BLaER1 treated with 17β-estradiol and CSF1 and Interleukin-3, amounts not matched to agents 10 nM and 100 nM (cell line): ENCODE measurements around the gene RNF40.
A peak's percentile ranks its signal among the peaks of the same experiment; 100 is the strongest.

ENCODE experiments used
- H3K27ac ChIP-seq, 11 experiments: shearing (Covaris generic); formaldehyde crosslinking; 2 replicates each; pipeline ENCODE4 v1.8.1; 2022
- H3K27me3 ChIP-seq, 11 experiments: shearing (Covaris generic); formaldehyde crosslinking; 2 replicates each; pipeline ENCODE4 v1.8.1; 2022
- H3K36me3 ChIP-seq, 11 experiments: shearing (Covaris generic); formaldehyde crosslinking; 2 replicates each; pipeline ENCODE4 v1.8.1; 2022
- H3K4me1 ChIP-seq, 10 experiments: shearing (Covaris generic); formaldehyde crosslinking; 2 replicates each; pipeline ENCODE4 v1.8.1; 2022
- H3K4me2 ChIP-seq, 11 experiments: shearing (Covaris generic); formaldehyde crosslinking; 2 replicates each; pipeline ENCODE4 v1.8.1; 2022
- H3K4me3 ChIP-seq, 10 experiments: shearing (Covaris generic); formaldehyde crosslinking; 2 replicates each; pipeline ENCODE4 v1.8.1; 2022
- H3K9ac ChIP-seq, 11 experiments: shearing (Covaris generic); formaldehyde crosslinking; 2 replicates each; pipeline ENCODE4 v1.8.1; 2022
- H3K9me3 ChIP-seq, 11 experiments: shearing (Covaris generic); formaldehyde crosslinking; replicated peaks in 1 of 11; 2 replicates each; pipeline ENCODE4 v1.8.1; 2022
- H4K20me1 ChIP-seq, 11 experiments: shearing (Covaris generic); formaldehyde crosslinking; 2 replicates each; pipeline ENCODE4 v1.8.1; 2022
- Cebpa-rat ChIP-seq, 11 experiments: shearing (Covaris generic); IDR thresholded peaks; 2 replicates each; pipeline ENCODE4 v1.8.1; 2022

Gene RNF40

DNA sequence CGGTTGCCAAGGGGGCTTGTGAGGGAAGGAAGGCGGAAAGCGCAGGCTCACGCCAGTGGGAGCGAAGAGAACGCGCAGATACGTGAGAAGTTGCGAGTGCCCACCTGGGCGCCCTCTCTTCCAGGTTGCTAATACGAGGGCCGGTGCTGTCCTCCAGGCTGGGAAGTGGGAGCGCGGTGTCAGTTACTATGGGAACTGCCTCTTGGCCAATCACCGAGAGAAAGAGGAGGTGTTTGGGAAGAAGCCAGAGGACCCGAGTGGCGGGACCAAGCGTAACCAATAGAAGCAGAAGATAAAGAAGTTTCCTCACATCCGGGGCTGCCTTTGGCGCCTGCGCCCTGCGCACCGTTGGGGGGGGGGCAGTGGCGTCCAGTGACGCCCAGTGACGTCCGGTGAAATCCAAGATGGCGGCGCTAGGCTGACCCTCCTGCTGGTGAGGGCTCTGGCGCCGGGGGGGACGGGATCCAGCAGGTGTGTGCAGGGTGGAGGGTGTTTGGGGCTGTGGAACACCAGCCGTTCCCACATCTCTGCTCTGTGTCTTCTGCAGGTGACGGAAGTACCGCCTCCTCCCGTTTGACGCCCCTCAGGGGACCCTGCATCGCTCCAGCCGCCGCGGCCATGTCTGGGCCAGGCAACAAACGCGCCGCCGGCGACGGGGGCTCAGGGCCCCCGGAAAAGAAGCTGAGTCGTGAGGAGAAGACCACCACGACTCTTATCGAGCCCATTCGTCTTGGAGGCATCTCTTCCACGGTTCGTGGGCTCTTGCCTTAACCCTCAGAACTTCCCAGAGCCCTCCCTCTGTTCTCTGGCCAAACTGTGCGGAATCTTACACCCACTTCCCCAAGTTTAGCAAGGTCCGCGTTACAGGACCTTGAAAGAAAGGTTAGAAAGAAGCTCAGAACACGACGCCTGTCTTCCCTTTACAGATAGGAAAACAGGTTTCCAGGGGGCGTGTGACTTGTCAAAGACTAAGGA, at the start of gene RNF40, which contains the start of gene CFAP119:
Gene RNF40 (plus strand): TSS at position 395 of the 975 bp plus-strand sequence. CDS start 224 bp downstream, at position 619.
Gene CFAP119 (minus strand): TSS at position 135 of the 975 bp plus-strand sequence. CDS start 314 bp downstream, outside the sequence.
- TF ChIP-seq Cebpa-rat (IDR thresholded peaks at IDR 0.05), result peak in 3 of 11 experiments; percentile 45 to 58 (median 46); a peak in 5 of 22 replicates
- peak within 1 kb of the TSS; percentile 77 to 93 (median 88) for H3K9ac ChIP-seq
- peaks cover 0 to 44% (median 26%) of the 10 kb centered on the region in 11 experiments; a peak in 15 of 22 replicates for H4K20me1 ChIP-seq
- H3K27me3 ChIP-seq, result no peaks in the 10 kb centered on the region
- peak within 1 kb of the TSS; percentile 68 to 96 (median 88) for H3K4me3 ChIP-seq
- peaks cover 45 to 60% (median 52%) of the 10 kb centered on the region in 10 experiments for H3K4me1 ChIP-seq
- peaks cover 47 to 72% (median 58%) of the 10 kb centered on the region in 11 experiments for H3K36me3 ChIP-seq
- H3K4me2 ChIP-seq, result peak within 1 kb of the TSS; percentile 90 to 100 (median 97)
- H3K27ac ChIP-seq, result peak within 1 kb of the TSS; percentile 65 to 86 (median 81)
- H3K9me3 ChIP-seq, result no peaks in the 10 kb centered on the region

GRCh38 chr16:30715750-30716445, 46.2 kb upstream of the RNF40 start:
- Histone ChIP-seq H3K9me3 (no peaks in the 10 kb centered on the region), H4K20me1 (peaks cover 17 to 74% (median 26%) of the 10 kb centered on the region in 11 experiments; a peak in 20 of 22 replicates), H3K4me1 (peaks cover 20 to 66% (median 46%) of the 10 kb centered on the region in 10 experiments), H3K27ac (peak overlapping the region; percentile 59 to 94 (median 84)), H3K36me3 (peaks cover 86 to 100% (median 94%) of the 10 kb centered on the region in 11 experiments), H3K9ac (peak overlapping the region; percentile 25 to 76 (median 68); a peak in 20 of 22 replicates), H3K27me3 (no peaks in the 10 kb centered on the region), H3K4me2 (peak overlapping the region; percentile 30 to 88 (median 72)), H3K4me3 (peak overlapping the region in 1 of 10 experiments; percentile 35; a peak in 1 of 20 replicates)
- TF ChIP-seq Cebpa-rat (IDR thresholded peaks at IDR 0.05), result no peak

DNA sequence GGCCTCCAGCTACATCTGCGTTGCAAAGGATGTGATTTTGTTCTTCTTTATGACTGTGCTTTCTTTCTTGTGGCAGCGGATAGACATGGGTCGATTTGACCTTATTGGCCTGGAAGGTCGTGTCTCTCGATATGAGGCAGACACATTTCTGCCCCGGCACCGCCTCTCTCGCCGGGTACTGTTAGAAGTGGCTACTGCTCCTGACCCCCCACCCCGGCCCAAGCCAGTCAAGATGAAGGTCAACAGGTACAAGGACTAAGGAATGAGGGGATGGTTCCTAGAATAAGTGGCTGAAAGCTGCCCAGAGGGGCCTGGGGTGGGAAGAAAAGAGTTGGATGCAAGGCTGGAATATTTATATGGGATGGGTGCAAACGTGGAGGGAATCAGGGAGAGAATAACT, 42.0 kb upstream of the RNF40 start:
- no peak overlapping the region for H3K4me2 ChIP-seq
- peaks cover 88 to 100% (median 94%) of the 10 kb centered on the region in 11 experiments for H3K36me3 ChIP-seq
- peaks cover 26 to 94% (median 65%) of the 10 kb centered on the region in 11 experiments; a peak in 21 of 22 replicates for H4K20me1 ChIP-seq
- no peaks in the 10 kb centered on the region for H3K9me3 ChIP-seq
- no peak overlapping the region for H3K27ac ChIP-seq
- peak overlapping the region in 1 of 11 experiments; percentile 18; a peak in 1 of 22 replicates for H3K9ac ChIP-seq
- no peaks in the 10 kb centered on the region for H3K27me3 ChIP-seq
- TF ChIP-seq Cebpa-rat (IDR thresholded peaks at IDR 0.05), result no peak
- H3K4me3 ChIP-seq, result no peak overlapping the region
- H3K4me1 ChIP-seq, result peaks cover 13 to 47% (median 34%) of the 10 kb centered on the region in 10 experiments

DNA sequence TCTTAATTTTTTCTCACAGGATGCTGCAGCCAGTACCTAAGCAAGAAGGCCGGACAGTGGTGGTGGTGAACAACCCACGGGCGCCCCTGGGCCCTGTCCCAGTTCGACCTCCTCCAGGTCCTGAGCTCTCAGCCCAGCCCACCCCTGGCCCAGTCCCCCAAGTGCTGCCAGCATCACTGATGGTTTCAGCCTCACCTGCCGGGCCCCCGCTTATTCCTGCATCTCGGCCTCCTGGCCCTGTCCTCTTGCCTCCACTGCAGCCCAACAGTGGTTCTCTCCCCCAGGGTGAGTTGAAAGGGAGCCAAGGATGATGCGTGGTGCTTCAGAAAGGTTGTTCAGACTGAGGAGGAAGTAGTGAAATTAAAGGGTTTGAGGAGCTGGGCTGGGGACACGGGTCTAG, 41.4 kb upstream of the RNF40 start:
- H3K4me3 ChIP-seq, result no peak overlapping the region
- no peak for TF ChIP-seq Cebpa-rat (IDR thresholded peaks at IDR 0.05)
- no peak overlapping the region for H3K27ac ChIP-seq
- peak overlapping the region in 1 of 11 experiments; percentile 18; a peak in 1 of 22 replicates for H3K9ac ChIP-seq
- H3K9me3 ChIP-seq, result no peaks in the 10 kb centered on the region
- H3K36me3 ChIP-seq, result peaks cover 89 to 100% (median 98%) of the 10 kb centered on the region in 11 experiments
- H3K27me3 ChIP-seq, result no peaks in the 10 kb centered on the region
- peaks cover 26 to 100% (median 71%) of the 10 kb centered on the region in 11 experiments; a peak in 21 of 22 replicates for H4K20me1 ChIP-seq
- peaks cover 7 to 47% (median 34%) of the 10 kb centered on the region in 10 experiments for H3K4me1 ChIP-seq
- H3K4me2 ChIP-seq, result no peak overlapping the region

- peaks cover 26 to 100% (median 75%) of the 10 kb centered on the region in 11 experiments; a peak in 21 of 22 replicates for H4K20me1 ChIP-seq
- H3K9ac ChIP-seq, result no peak overlapping the region
- peaks cover 88 to 100% (median 99%) of the 10 kb centered on the region in 11 experiments for H3K36me3 ChIP-seq
- H3K4me1 ChIP-seq, result peaks cover 2 to 47% (median 29%) of the 10 kb centered on the region in 10 experiments
- no peak overlapping the region for H3K27ac ChIP-seq
- no peaks in the 10 kb centered on the region for H3K27me3 ChIP-seq
- no peak overlapping the region for H3K4me3 ChIP-seq
- H3K9me3 ChIP-seq, result no peaks in the 10 kb centered on the region
- H3K4me2 ChIP-seq, result no peak overlapping the region
- no peak for TF ChIP-seq Cebpa-rat (IDR thresholded peaks at IDR 0.05)
Observed at GRCh38 chr16:30721167-30721566, 41.0 kb upstream of the RNF40 start.

DNA sequence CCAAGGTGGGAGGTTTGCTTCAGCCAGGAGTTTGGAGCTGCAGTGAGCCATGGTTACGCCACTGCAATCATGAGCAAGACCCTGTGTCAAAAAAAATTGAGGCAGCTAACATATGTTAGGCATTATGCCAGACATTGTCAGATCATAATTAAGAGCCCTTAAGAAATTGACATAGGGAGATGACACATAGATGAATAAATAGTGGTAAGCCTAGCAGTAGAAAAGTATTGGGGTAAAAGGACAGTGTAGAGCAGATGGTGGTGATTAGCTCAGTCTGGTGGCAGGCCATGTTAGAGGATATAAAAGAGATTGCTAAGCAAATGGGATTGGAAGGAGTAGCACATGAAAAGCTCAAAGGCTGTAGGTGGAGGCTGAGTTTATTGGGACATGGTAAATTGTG, 40.5 kb upstream of the RNF40 start:
- H3K27ac ChIP-seq, result no peak overlapping the region
- no peaks in the 10 kb centered on the region for H3K9me3 ChIP-seq
- H3K27me3 ChIP-seq, result no peaks in the 10 kb centered on the region
- no peak overlapping the region for H3K4me2 ChIP-seq
- peak overlapping the region in 1 of 11 experiments; percentile 36; a peak in 1 of 22 replicates for H3K9ac ChIP-seq
- no peak overlapping the region for H3K4me3 ChIP-seq
- peaks cover 26 to 100% (median 80%) of the 10 kb centered on the region in 11 experiments; a peak in 21 of 22 replicates for H4K20me1 ChIP-seq
- H3K36me3 ChIP-seq, result peaks cover 88 to 100% (median 99%) of the 10 kb centered on the region in 11 experiments
- peaks cover 0 to 47% (median 25%) of the 10 kb centered on the region in 10 experiments; a peak in 14 of 20 replicates for H3K4me1 ChIP-seq
- TF ChIP-seq Cebpa-rat (IDR thresholded peaks at IDR 0.05), result no peak

GRCh38 chr16:30722443-30722842, 39.7 kb upstream of the RNF40 start:
- H3K27ac ChIP-seq, result 0 out of 22 replicates have a peak overlapping the region, but pooled peaks of 2 of the 11 experiments have one; percentile 2 to 16
- peaks cover 88 to 100% (median 99%) of the 10 kb centered on the region in 11 experiments for H3K36me3 ChIP-seq
- no peak for TF ChIP-seq Cebpa-rat (IDR thresholded peaks at IDR 0.05)
- no peaks in the 10 kb centered on the region for H3K27me3 ChIP-seq
- H3K9me3 ChIP-seq, result no peaks in the 10 kb centered on the region
- H3K9ac ChIP-seq, result peak overlapping the region in 1 of 11 experiments; percentile 36; a peak in 1 of 22 replicates
- H3K4me3 ChIP-seq, result no peak overlapping the region
- peaks cover 1 to 44% (median 23%) of the 10 kb centered on the region in 10 experiments; a peak in 18 of 20 replicates for H3K4me1 ChIP-seq
- no peak overlapping the region for H3K4me2 ChIP-seq
- peaks cover 32 to 100% (median 82%) of the 10 kb centered on the region in 11 experiments; a peak in 21 of 22 replicates for H4K20me1 ChIP-seq

DNA sequence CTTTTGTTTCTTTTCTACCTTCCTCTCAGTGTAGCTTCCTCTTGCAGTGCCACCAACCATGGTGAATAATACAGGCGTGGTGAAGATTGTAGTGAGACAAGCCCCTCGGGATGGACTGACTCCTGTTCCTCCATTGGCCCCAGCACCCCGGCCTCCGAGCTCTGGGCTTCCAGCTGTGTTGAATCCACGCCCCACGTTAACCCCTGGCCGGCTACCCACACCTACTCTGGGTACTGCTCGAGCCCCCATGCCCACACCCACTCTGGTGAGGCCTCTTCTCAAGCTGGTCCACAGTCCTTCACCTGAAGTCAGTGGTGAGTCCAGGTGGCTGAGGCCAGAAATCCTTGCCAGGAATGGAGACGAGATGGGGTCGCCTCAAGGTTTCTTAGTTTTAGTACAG, 39.2 kb upstream of the RNF40 start:
- peaks cover 6 to 44% (median 27%) of the 10 kb centered on the region in 10 experiments for H3K4me1 ChIP-seq
- H3K27ac ChIP-seq, result 0 out of 22 replicates have a peak overlapping the region, but pooled peaks of 2 of the 11 experiments have one; percentile 2 to 16
- H3K9ac ChIP-seq, result no peak overlapping the region
- H4K20me1 ChIP-seq, result peaks cover 37 to 100% (median 85%) of the 10 kb centered on the region in 11 experiments; a peak in 21 of 22 replicates
- H3K9me3 ChIP-seq, result no peaks in the 10 kb centered on the region
- TF ChIP-seq Cebpa-rat (IDR thresholded peaks at IDR 0.05), result no peak
- no peaks in the 10 kb centered on the region for H3K27me3 ChIP-seq
- H3K36me3 ChIP-seq, result peaks cover 85 to 100% (median 99%) of the 10 kb centered on the region in 11 experiments
- H3K4me2 ChIP-seq, result no peak overlapping the region
- H3K4me3 ChIP-seq, result no peak overlapping the region
